Mesodermal cell (in vitro differentiated cells): ENCODE results near the gene TMEM200A.

Source experiments
- H3K27ac ChIP-seq: 2 replicates; pipeline ENCODE4 v1.7.0; 2013; ENCODE audit warnings: mild to moderate bottlenecking, low read depth, low read length, moderate library complexity; ENCODE audit not compliant: severe bottlenecking
- H3K36me3 ChIP-seq: 2 replicates; pipeline ENCODE4 v1.7.1; 2013; ENCODE audit warnings: mild to moderate bottlenecking, low read length, moderate library complexity; ENCODE audit not compliant: control insufficient read depth, insufficient read depth
- H3K4me1 ChIP-seq: one replicate; pipeline ENCODE4 v1.7.1; 2013; ENCODE audit warnings: mild to moderate bottlenecking, low read length; ENCODE audit not compliant: insufficient read depth, control insufficient read depth, poor library complexity, severe bottlenecking
- H3K4me3 ChIP-seq: 2 replicates; pipeline ENCODE4 v1.7.0; 2013; ENCODE audit warnings: low read length, control low read depth, mild to moderate bottlenecking; ENCODE audit not compliant: insufficient read depth, poor library complexity, severe bottlenecking; ENCODE audit errors: extremely low read depth
- H3K9me3 ChIP-seq: 2 replicates; pipeline ENCODE4 v1.7.1; 2013; ENCODE audit warnings: mild to moderate bottlenecking, low read length, moderate library complexity; ENCODE audit not compliant: control insufficient read depth
- WGBS, 2 experiments: methylation state at CpG; one replicate each; pipeline ENCODE4 v1.1.5; 2013; ENCODE audit warnings: missing lambda C conversion rate in 2 of 2; ENCODE audit not compliant: insufficient coverage in 2 of 2; 5-methylcytosine and 5-hydroxymethylcytosine counted together

The TMEM200A gene

GRCh38 chr6:130424710-130425109 is 58.9 kb downstream of the TMEM200A start:
- Histone ChIP-seq H3K4me1 (no peaks in the 10 kb centered on the region), H3K27ac (no peak overlapping the region), H3K4me3 (no peak overlapping the region), H3K9me3 (no peaks in the 10 kb centered on the region), H3K36me3 (no peaks in the 10 kb centered on the region)
- 21 to 41% methylated on average over 2 of the region's 2 CpGs for WGBS, 2 experiments

DNA sequence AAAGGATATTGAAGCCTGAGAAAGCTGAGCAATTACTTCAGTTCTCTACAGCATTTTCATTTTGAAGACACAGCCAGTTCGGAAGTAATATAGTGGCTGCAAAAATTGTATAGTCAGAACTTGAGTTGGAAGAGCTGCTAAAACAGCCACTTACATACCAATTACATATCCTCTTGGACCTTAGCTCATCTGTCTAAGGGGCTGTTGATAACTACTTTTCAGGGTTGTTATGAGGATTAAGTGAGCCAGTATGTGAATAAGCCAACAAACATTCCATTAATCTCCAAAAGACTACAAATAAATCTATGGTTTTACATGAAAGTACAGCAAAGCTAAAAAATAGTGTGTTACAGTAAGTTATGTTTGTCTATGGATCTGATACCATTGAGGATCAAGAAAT is 59.7 kb downstream of the TMEM200A start:
- no peaks in the 10 kb centered on the region for H3K36me3 ChIP-seq
- WGBS, 2 experiments = no CpG with 5 or more reads among the region's 1 CpG
- no peak overlapping the region for H3K27ac ChIP-seq
- H3K4me3 ChIP-seq = no peak overlapping the region
- H3K9me3 ChIP-seq = no peaks in the 10 kb centered on the region
- no peaks in the 10 kb centered on the region for H3K4me1 ChIP-seq

DNA sequence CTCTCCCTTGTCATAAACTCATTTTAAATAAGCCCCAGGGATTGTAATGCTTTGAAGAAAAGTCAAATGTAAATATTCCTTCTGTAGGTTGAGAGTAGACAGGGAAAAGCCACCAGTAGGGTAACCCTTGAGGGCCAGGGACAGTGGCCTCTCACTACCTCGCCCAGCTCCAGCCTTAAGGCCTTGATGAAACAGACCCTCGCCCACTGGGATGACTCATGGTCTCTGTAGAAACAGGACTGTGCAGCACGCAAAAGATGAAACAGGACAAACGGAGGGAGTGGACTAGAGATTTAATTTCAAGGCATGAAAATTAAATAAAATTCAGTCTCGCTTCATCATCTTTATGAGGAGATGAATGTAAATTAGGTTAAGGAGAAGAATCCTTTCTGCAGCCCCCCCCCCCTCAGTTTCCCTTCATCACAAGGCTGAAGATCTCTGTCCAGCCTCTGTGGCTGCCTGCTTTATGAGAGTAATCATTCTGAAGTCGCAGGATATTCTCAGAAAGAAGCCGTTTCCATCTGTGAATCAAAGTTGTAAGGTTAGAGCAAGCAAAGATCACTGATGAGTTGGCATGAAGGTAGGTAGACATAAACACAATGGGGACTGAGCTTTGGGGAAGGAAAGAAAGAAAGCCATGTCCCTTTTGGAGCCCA is 60.4 kb downstream of the TMEM200A start:
- Histone ChIP-seq H3K9me3 (no peaks in the 10 kb centered on the region), H3K4me1 (no peaks in the 10 kb centered on the region), H3K27ac (no peak overlapping the region), H3K4me3 (no peak overlapping the region), H3K36me3 (no peaks in the 10 kb centered on the region)
- 95 to 98% methylated on average over 4 of the region's 7 CpGs for WGBS, 2 experiments

DNA sequence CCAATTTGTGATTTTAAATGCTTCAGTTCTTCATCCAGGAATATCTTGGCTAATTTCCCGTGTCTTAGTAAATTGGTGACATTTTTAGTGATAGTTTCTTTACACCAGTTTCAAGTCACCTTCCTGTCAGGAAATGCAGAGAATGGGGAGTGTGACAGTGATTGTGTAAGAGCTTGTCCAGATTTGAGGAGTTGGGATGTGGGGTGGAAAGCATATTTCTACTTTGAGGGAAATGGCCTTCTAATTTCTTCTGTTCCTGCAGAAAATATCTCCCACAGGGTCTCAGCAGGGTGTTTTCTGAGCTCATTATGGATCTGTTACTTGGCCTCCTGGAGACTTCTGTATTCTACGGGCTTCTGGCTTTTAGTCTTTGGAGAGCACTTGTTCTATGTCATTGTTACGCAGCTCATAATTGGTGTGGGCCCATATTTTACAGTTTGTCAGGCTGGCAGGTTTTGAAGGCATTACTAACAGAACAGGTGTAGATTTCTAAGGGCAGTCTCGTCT is 65.6 kb downstream of the TMEM200A start:
- Histone ChIP-seq H3K9me3 (no peaks in the 10 kb centered on the region), H3K4me3 (no peak overlapping the region), H3K4me1 (no peaks in the 10 kb centered on the region), H3K27ac (no peak overlapping the region), H3K36me3 (no peaks in the 10 kb centered on the region)
- WGBS, 2 experiments = 80 to 100% methylated on average over 1 to 3 of the region's 4 CpGs

DNA sequence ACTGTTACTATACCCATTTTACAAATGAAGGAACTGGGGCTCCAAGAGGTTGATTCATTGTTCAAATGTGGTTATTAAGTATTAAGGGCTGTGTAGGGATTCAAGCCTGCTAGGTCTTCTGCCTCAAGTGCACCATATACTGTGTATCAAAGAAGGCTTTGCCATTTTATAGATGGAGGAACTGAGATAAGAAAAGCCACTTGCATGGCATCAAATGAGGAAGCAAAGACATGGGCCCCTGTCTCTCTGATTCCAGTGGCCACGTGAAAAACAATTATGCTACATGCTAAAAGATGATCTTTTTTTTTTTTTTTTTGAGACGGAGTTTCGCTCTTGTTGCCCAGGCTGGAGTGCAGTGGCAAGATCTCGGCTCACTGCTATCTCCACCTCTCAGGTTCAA is 67.0 kb downstream of the TMEM200A start:
- no peaks in the 10 kb centered on the region for H3K9me3 ChIP-seq
- H3K36me3 ChIP-seq = no peaks in the 10 kb centered on the region
- 83 to 88% methylated on average over 1 to 2 of the region's 4 CpGs for WGBS, 2 experiments
- H3K4me3 ChIP-seq = no peak overlapping the region
- H3K27ac ChIP-seq = no peak overlapping the region
- no peaks in the 10 kb centered on the region for H3K4me1 ChIP-seq

DNA sequence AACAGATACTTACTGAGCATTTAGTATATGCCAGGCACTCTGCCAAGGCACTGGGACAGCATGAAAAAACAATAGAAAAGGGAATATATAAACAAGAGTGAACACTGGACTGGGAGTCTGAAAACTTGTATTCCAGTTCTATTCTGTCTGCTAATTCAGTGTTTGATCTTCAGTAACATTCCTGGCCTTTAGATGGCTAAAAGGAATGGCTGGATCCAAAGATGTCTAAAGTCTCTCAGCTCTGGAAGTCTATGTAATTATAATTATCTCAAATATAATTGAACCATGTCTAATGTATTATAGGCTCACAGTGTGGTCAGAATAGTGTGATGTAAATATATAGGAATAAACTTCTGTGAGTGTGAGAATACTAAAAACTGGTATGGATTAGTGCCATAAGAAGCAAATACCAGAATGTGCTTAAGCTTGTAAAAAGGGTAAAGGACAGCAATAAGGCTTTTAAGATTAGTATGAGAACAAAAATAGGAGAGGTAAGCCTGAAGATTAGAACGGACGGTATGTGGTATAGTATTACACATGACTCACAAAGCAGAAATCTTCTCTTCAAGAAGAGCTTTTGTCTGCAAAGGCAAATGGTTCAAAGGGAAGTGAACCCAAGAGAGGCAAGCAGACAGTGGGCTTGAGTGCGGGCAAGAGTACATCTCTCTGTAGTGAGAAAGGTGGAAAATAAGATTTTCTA is 68.5 kb downstream of the TMEM200A start:
- Histone ChIP-seq H3K27ac (no peak overlapping the region), H3K36me3 (no peaks in the 10 kb centered on the region), H3K4me1 (no peaks in the 10 kb centered on the region), H3K9me3 (no peaks in the 10 kb centered on the region), H3K4me3 (no peak overlapping the region)
- 100% methylated on average over 1 of the region's 3 CpGs; no CpG with 5 or more reads in 1 of the 2 experiments for WGBS, 2 experiments

DNA sequence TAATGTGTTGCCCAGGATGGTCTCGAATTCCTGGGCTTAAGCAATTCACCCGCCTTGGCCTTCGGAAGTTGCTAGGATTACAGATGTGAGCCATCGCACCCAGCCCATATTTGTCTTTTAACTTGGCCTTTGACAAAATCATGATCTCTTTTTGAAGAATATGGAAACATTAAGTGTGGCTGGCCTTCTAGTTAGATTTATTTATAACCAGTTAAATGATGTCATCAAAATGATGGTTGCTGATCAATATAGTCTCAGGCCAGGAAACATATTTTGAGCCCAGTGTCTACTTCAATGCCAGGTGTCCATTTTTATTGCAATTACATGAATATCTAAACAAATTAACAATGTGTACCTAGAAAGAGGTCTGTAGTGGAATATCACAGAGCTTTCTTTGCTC is 69.4 kb downstream of the TMEM200A start:
- no peak overlapping the region for H3K4me3 ChIP-seq
- no peaks in the 10 kb centered on the region for H3K36me3 ChIP-seq
- no peak overlapping the region for H3K27ac ChIP-seq
- H3K9me3 ChIP-seq = no peaks in the 10 kb centered on the region
- no peaks in the 10 kb centered on the region for H3K4me1 ChIP-seq
- WGBS, 2 experiments = 73% methylated on average over 3 of the region's 4 CpGs; no CpG with 5 or more reads in 1 of the 2 experiments

DNA sequence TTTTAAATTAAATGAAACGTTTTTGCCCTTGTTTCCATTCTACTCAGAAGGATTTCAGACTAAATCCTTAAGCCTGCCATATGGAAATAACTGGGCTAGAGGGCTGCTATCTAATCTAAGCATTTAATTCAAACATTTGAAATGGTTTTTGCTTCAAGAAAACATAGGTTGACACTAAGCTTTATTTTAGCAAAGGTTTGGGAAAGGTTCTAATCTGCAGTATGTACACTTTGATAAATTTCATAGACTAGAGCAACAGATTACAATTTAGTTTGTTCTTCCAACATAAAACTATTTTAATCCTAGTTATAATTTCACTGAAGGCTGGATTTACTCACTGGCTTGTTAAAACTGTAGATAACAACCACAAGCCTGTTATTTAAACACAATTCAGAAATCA is 72.1 kb downstream of the TMEM200A start:
- Histone ChIP-seq H3K27ac (no peak overlapping the region), H3K4me1 (no peaks in the 10 kb centered on the region), H3K36me3 (peaks cover 8% of the 10 kb centered on the region), H3K4me3 (no peak overlapping the region), H3K9me3 (no peaks in the 10 kb centered on the region)
- no CpG with 5 or more reads among the region's 1 CpG for WGBS, 2 experiments

DNA sequence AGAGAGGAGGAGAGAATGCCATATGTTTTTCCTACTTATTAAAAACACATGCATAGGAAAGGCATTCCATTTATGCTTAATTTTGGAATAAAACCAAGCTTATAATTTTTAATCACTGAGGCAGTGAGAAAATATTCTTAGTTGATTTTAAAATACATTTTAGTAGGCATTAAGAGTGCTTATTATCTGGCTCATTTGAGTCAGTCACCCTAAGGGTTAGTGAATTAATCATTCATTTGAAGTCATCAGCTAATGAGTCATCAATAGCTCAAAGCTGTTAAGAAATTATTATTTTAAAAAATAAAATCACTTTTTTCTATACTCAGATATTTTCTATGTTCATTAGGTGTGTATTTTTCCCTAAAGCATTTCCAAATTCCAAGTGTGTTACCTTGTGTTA is 81.6 kb downstream of the TMEM200A start:
- H3K4me1 ChIP-seq = no peaks in the 10 kb centered on the region
- H3K27ac ChIP-seq = no peak overlapping the region
- H3K36me3 ChIP-seq = no peaks in the 10 kb centered on the region
- H3K9me3 ChIP-seq = no peaks in the 10 kb centered on the region
- no peak overlapping the region for H3K4me3 ChIP-seq

DNA sequence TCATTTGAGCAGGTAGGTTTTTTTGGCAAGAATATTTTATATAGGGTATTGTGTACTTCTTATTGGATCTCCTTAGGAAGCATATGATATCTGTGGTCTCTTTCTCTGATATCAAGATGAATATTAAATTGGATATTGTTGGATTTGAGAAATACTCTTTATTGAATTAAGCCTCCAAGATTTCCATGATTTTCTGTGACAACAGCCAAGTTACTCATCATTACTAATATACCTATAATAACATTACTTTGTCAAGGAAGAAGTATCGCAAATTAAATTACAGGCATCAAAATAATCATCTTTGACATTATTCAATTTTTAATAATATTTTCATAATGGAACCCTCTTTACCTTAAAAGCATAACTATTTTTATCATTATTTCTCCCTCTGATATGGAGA is 86.5 kb downstream of the TMEM200A start:
- Histone ChIP-seq H3K36me3 (no peaks in the 10 kb centered on the region), H3K9me3 (no peaks in the 10 kb centered on the region)
- no CpG with 5 or more reads among the region's 1 CpG for WGBS, 2 experiments

GRCh38 chr6:130453230-130453629 is 87.4 kb downstream of the TMEM200A start:
- WGBS, 2 experiments = 82 to 100% methylated on average over 1 to 4 of the region's 5 CpGs
- Histone ChIP-seq H3K36me3 (no peaks in the 10 kb centered on the region), H3K4me1 (no peaks in the 10 kb centered on the region), H3K27ac (no peak overlapping the region), H3K4me3 (no peak overlapping the region), H3K9me3 (no peaks in the 10 kb centered on the region)

More for the DNA sequence above, 86.5 kb downstream of the TMEM200A start:
- Histone ChIP-seq H3K4me3 (no peak overlapping the region), H3K4me1 (no peaks in the 10 kb centered on the region), H3K27ac (no peak overlapping the region)
